HCT116 (cell line): Measurements from ENCODE around the gene CCDC66. TPM values are rescaled to one million over a fixed set of nuclear protein-coding genes. Genes with fewer than 3 reads are reported as not detected.

Experiments
- ATAC-seq: fragments of 200-7000 bp; cut with Tn5 transposase; 2 replicates; pipeline ENCODE4 v1.9.1; 2020; ENCODE audit warnings: mild to moderate bottlenecking, moderate library complexity
- BruUV-seq: library from RNA; stranded (reverse); fragments of 400-500 nt; replicated peaks from 2 replicates; lab custom pipeline; 2021; lab: Mats Ljungman, UMichigan
- CTCF ChIA-PET: fragments of 300-600 bp; sonication (Branson Sonifier 250); formaldehyde crosslinking; loops from one replicate; lab custom pipeline; 2021; ENCODE audit warnings: antibody characterized with exemption; lab: Charles Lee
- POLR2A ChIA-PET: fragments of 300-600, 350-600 bp; sonication (Branson Sonifier 250); formaldehyde crosslinking; loops from one replicate; lab custom pipeline; 2021; ENCODE audit warnings: antibody characterized with exemption; lab: Charles Lee
- RAD21 ChIA-PET, 2 experiments: fragments of 300-600 bp; sonication (Branson Sonifier 250); formaldehyde crosslinking; loops; one replicate each; lab custom pipeline; 2023; ENCODE audit warnings: low total read pairs in 2 of 2; ENCODE audit not compliant: uncharacterized antibody in 2 of 2, unreplicated experiment in 2 of 2, low non-redundant PET in 1 of 2; lab: Charles Lee
- DNase-seq: peaks from one replicate; pipeline ENCODE4 v3.0.0-alpha.2; 2010; ENCODE audit warnings: low read depth, low spot score
- H2AFZ ChIP-seq: fragments of 200-600 bp; shearing (Covaris generic), sonication (generic); 2 replicates; pipeline ENCODE4 v1.6.1; 2017; ENCODE audit warnings: low read depth, mixed run types, mixed read lengths, antibody characterized with exemption, low read length; ENCODE audit not compliant: poor library complexity, severe bottlenecking
- H3K27ac ChIP-seq: 2 replicates; pipeline ENCODE4 v1.5.1; 2012; ENCODE audit warnings: low read depth, low read length
- H3K27me3 ChIP-seq: fragments of 200-600 bp; sonication (generic); 2 replicates; pipeline ENCODE4 v1.6.1; 2016; ENCODE audit warnings: mixed run types, low read length, mixed read lengths; ENCODE audit not compliant: insufficient read depth
- H3K36me3 ChIP-seq, 2 experiments: fragments of 200-500 bp in 1 of 2; fragments of 200-600 bp in 1 of 2; sonication (Bioruptor generic) in 1 of 2; sonication (generic) in 1 of 2; 2 replicates each; pipeline versions ENCODE4 v1.5.1 to v1.6.1; 2014 to 2016; ENCODE audit warnings: low read length in 2 of 2, inconsistent platforms in 1 of 2, mixed read lengths in 1 of 2, mixed run types in 1 of 2; ENCODE audit not compliant: insufficient read depth in 2 of 2, control insufficient read depth in 1 of 2
- H3K4me1 ChIP-seq, 2 experiments: fragments of 200-600 bp in 1 of 2; sonication (generic) in 1 of 2; 2 replicates each; pipeline versions ENCODE4 v1.5.1 to v1.6.1; 2012 to 2017; ENCODE audit warnings: low read length in 2 of 2, inconsistent platforms in 1 of 2, mild to moderate bottlenecking in 1 of 2, mixed read lengths in 1 of 2, mixed run types in 1 of 2, moderate library complexity in 1 of 2; ENCODE audit not compliant: insufficient read depth in 2 of 2, control insufficient read depth in 1 of 2
- H3K4me2 ChIP-seq: fragments of 200-600 bp; sonication (generic); 2 replicates; pipeline ENCODE4 v1.6.1; 2017; ENCODE audit warnings: mixed run types, low read length, mixed read lengths
- H3K4me3 ChIP-seq, 2 experiments: fragments of 200-600 bp in 1 of 2; sonication (generic) in 1 of 2; replicated peaks in 1 of 2; 2 replicates each; pipeline ENCODE4 v1.5.1; 2011 to 2016; ENCODE audit warnings: low read length in 2 of 2, control low read depth in 1 of 2, low read depth in 1 of 2, mild to moderate bottlenecking in 1 of 2, mixed read lengths in 1 of 2, mixed run types in 1 of 2
- H3K79me2 ChIP-seq: fragments of 200-600 bp; sonication (generic); 2 replicates; pipeline ENCODE4 v1.6.1; 2017; ENCODE audit warnings: mild to moderate bottlenecking, mixed run types, low read length, moderate library complexity, mixed read lengths; ENCODE audit not compliant: insufficient read depth
- H3K9ac ChIP-seq: fragments of 200-600 bp; sonication (generic); 2 replicates; pipeline ENCODE4 v1.6.1; 2016; ENCODE audit warnings: low read length, mixed read lengths
- H3K9me2 ChIP-seq: fragments of 200-600 bp; sonication (generic), shearing (Covaris generic); 2 replicates; pipeline ENCODE4 v1.6.1; 2017; ENCODE audit warnings: mixed run types, mild to moderate bottlenecking, moderate library complexity; ENCODE audit not compliant: insufficient read depth
- H3K9me3 ChIP-seq, 2 experiments: fragments of 200-500 bp in 1 of 2; fragments of 200-600 bp in 1 of 2; sonication (Bioruptor generic) in 1 of 2; sonication (generic) in 1 of 2; 2 replicates each; pipeline ENCODE4 v1.6.1; 2014 to 2017; ENCODE audit warnings: low read length in 2 of 2, mixed read lengths in 2 of 2, inconsistent platforms in 1 of 2, low read depth in 1 of 2, mild to moderate bottlenecking in 1 of 2, mixed run types in 1 of 2, moderate library complexity in 1 of 2; ENCODE audit not compliant: control insufficient read depth in 1 of 2, insufficient read depth in 1 of 2
- H4K20me1 ChIP-seq: fragments of 200-600 bp; sonication (generic), shearing (Covaris generic); 2 replicates; pipeline ENCODE4 v1.6.1; 2017; ENCODE audit warnings: mixed run types, mild to moderate bottlenecking, moderate library complexity; ENCODE audit not compliant: insufficient read depth
- ATF3 ChIP-seq: IDR thresholded peaks from 2 replicates; pipeline ENCODE4 v1.6.1; 2012
- CBX3 ChIP-seq: IDR thresholded peaks from 2 replicates; pipeline ENCODE4 v1.6.1; 2012; ENCODE audit warnings: low read depth
- CEBPB ChIP-seq: IDR thresholded peaks from 2 replicates; pipeline ENCODE4 v1.6.1; 2012; ENCODE audit warnings: low read depth
- CTCF ChIP-seq, 3 experiments: fragments of 200-600 bp in 1 of 3; sonication (generic) in 1 of 3; IDR thresholded peaks in 2 of 3; conservative IDR thresholded peaks in 1 of 3; 2 replicates each; pipeline ENCODE4 v1.5.1; 2012 to 2017; ENCODE audit warnings: low read depth in 2 of 3, low read length in 2 of 3, antibody characterized with exemption in 1 of 3, borderline replicate concordance in 1 of 3, control low read depth in 1 of 3, mild to moderate bottlenecking in 1 of 3, mixed read lengths in 1 of 3, mixed run types in 1 of 3, moderate library complexity in 1 of 3; ENCODE audit not compliant: insufficient read depth in 1 of 3
- EGR1 ChIP-seq: IDR thresholded peaks from 2 replicates; pipeline ENCODE4 v1.6.1; 2012; ENCODE audit warnings: low read depth
- EZH2phosphoT487 ChIP-seq: fragments of 200-600 bp; IDR thresholded peaks from 2 replicates; pipeline ENCODE4 v1.6.1; 2018; ENCODE audit warnings: antibody characterized with exemption, borderline replicate concordance
- FOSL1 ChIP-seq: IDR thresholded peaks from 2 replicates; pipeline ENCODE4 v1.6.1; 2012; ENCODE audit warnings: low read depth
- MAX ChIP-seq: IDR thresholded peaks from 2 replicates; pipeline ENCODE4 v1.6.1; 2012
- POLR2A ChIP-seq: IDR thresholded peaks from 2 replicates; pipeline ENCODE4 v1.7.0; 2011; ENCODE audit warnings: borderline replicate concordance; ENCODE audit not compliant: insufficient read depth, insufficient read length; ENCODE audit errors: extremely low read depth
- RAD21 ChIP-seq: IDR thresholded peaks from 2 replicates; pipeline ENCODE4 v1.6.1; 2012; ENCODE audit warnings: low read depth, mild to moderate bottlenecking
- REST ChIP-seq: IDR thresholded peaks from 2 replicates; pipeline ENCODE4 v1.6.1; 2012; ENCODE audit warnings: low read depth
- SIN3A ChIP-seq: IDR thresholded peaks from 2 replicates; pipeline ENCODE4 v1.6.1; 2012; ENCODE audit warnings: low read depth
- ZFX ChIP-seq: fragments of 450-650 bp; IDR thresholded peaks from 2 replicates; pipeline ENCODE4 v1.6.1; 2017
- ZNF274 ChIP-seq: fragments of 200-500 bp; sonication (Bioruptor generic); IDR thresholded peaks from 2 replicates; pipeline ENCODE4 v1.6.1; 2014; ENCODE audit warnings: mild to moderate bottlenecking, low read depth, low read length, inconsistent platforms
- intact Hi-C: fragments of 100-400 bp; cut with micrococcal nuclease; formaldehyde crosslinking; loops from 2 replicates; pipeline ENCODE4 v1.10.0; 2022
- total RNA-seq: library from RNA; stranded (reverse); gene quantifications from one replicate; pipeline ENCODE4 v1.2.1, GENCODE V29; 2021; ENCODE audit not compliant: unreplicated experiment

The CCDC66 gene
- total RNA-seq, 1 experiment from 2014 or later, result 16.9 TPM

GRCh38 chr3:56612146-56612545, 55.2 kb downstream of the CCDC66 start:
- Histone ChIP-seq H3K27ac (no peak overlapping the region), H3K4me2 (no peak overlapping the region), H3K4me3 (no peak overlapping the region), H3K9me2 (no peaks in the 10 kb centered on the region), H2AFZ (no peak overlapping the region), H3K9ac (no peak overlapping the region), H3K36me3 (peaks cover 6 to 8% of the 10 kb centered on the region in 2 experiments; a peak in 2 of 4 replicates)
- BruUV-seq, result no TSS peak
- intact Hi-C loops, result no loop called here
- CTCF ChIA-PET, result no interaction called here
- TF ChIP-seq CBX3 (no peak), CEBPB (no peak), ATF3 (no peak), EZH2phosphoT487 (no peak), REST (no peak), MAX (no peak), ZFX (no peak), SIN3A (no peak), RAD21 (no peak), POLR2A (no peak), EGR1 (no peak), ZNF274 (no peak), CTCF (IDR thresholded peaks at IDR 0.05 in 2 of 3, conservative IDR thresholded peaks at IDR 0.05 in 1 of 3; ENCODE audit: borderline replicate concordance in 1 of 3, insufficient read depth in 1 of 3, low read depth in 2 of 3, low read length in 2 of 3) (no peak), FOSL1 (no peak)
- TF ChIP-seq, all 23 proteins: peak for 0
- H3K9me3 ChIP-seq, result no peaks in the 10 kb centered on the region
- RAD21 ChIA-PET, result no interaction called here
- H3K4me1 ChIP-seq, result peaks cover 0 to 5% of the 10 kb centered on the region in 2 experiments; a peak in 1 of 4 replicates
- no peaks in the 10 kb centered on the region for H3K27me3 ChIP-seq
- POLR2A ChIA-PET, result no interaction called here
- DNase-seq (no peak), ATAC-seq (no peak)
- peaks cover 12% of the 10 kb centered on the region; the same call in 1 of the 2 replicates for H3K79me2 ChIP-seq
- no peaks in the 10 kb centered on the region for H4K20me1 ChIP-seq
